ENCODE results near the gene OR5AK2.

OR5AK2 gene

DNA sequence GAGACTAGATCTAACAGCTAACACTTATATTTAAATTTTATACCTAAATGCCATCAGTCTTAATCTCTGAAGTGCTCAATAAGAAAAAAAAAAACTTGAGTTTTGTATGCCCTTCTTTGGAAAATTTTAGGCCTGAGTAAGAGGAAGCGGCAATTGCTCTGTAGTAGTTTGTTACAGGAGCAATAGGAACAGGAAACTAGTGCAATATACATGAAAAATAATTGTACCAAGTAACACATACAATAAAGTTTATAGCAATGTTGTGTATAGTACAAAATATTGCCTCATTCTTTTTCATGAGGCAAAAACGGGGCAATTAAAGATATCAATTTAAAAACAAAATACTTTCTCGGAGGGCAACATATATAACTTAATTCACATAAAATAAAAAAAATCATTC, 19.7 kb downstream of the OR5AK2 start:
- Histone ChIP-seq H3K36me3 (ENCODE audit: control insufficient read depth, insufficient read depth, low read length) (no peaks in the 10 kb centered on the region), H3K27me3 (replicated peaks; ENCODE audit: control insufficient read depth, insufficient read depth, low read length) (no peaks in the 10 kb centered on the region; the same call in 1 of the 2 replicates), H3K4me3 (replicated peaks; ENCODE audit: low read depth, low read length) (no peak overlapping the region)
- no peak for TF ChIP-seq CTCF (IDR thresholded peaks at IDR 0.05; ENCODE audit: insufficient read depth, low read length, poor library complexity, severe bottlenecking)
- DNase-seq (ENCODE audit: extremely low read depth, insufficient read length) = no peak

GRCh38 chr11:57015679-57016078, 27.0 kb downstream of the OR5AK2 start:
- TF ChIP-seq CTCF (IDR thresholded peaks at IDR 0.05; ENCODE audit: insufficient read depth, low read length, poor library complexity, severe bottlenecking) = no peak
- H3K36me3 ChIP-seq (ENCODE audit: control insufficient read depth, insufficient read depth, low read length) = no peaks in the 10 kb centered on the region
- no peaks in the 10 kb centered on the region for H3K27me3 ChIP-seq (replicated peaks; ENCODE audit: control insufficient read depth, insufficient read depth, low read length)
- H3K4me3 ChIP-seq (replicated peaks; ENCODE audit: low read depth, low read length) = no peak overlapping the region
- DNase-seq (ENCODE audit: extremely low read depth, insufficient read length) = no peak

DNA sequence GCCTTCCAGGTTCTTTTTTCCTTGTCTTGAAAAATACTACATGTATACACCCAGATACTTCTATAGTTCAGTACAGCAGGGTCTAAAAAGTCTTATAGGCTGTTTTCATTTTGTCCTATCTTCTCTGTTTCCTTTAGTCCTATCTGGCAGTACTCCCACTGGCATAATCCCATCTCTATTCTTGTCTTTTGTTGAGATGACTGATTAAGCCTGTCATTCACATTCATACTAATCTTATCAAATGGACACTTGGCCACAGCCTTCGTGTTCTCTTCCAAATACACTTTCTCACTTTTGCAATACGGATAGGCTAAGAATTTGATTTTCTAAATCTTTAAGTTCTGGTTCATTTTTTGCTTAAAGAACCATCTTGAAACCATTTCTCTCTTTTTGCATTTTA, 42.8 kb downstream of the OR5AK2 start:
- DNase-seq (ENCODE audit: extremely low read depth, insufficient read length) = no peak
- TF ChIP-seq CTCF (IDR thresholded peaks at IDR 0.05; ENCODE audit: insufficient read depth, low read length, poor library complexity, severe bottlenecking) = no peak
- Histone ChIP-seq H3K36me3 (ENCODE audit: control insufficient read depth, insufficient read depth, low read length) (no peaks in the 10 kb centered on the region), H3K27me3 (replicated peaks; ENCODE audit: control insufficient read depth, insufficient read depth, low read length) (no peaks in the 10 kb centered on the region), H3K4me3 (replicated peaks; ENCODE audit: low read depth, low read length) (no peak overlapping the region)

All from GM06990 (cell line).